Raji (cell line): ENCODE data around the gene ST3GAL6.

Source experiments
- POLR2A ChIP-seq: IDR thresholded peaks from 2 replicates; pipeline ENCODE4 v1.6.1; 2011; ENCODE audit warnings: low read depth, low read length, control low read depth; ENCODE audit not compliant: insufficient read depth

The ST3GAL6 gene

DNA sequence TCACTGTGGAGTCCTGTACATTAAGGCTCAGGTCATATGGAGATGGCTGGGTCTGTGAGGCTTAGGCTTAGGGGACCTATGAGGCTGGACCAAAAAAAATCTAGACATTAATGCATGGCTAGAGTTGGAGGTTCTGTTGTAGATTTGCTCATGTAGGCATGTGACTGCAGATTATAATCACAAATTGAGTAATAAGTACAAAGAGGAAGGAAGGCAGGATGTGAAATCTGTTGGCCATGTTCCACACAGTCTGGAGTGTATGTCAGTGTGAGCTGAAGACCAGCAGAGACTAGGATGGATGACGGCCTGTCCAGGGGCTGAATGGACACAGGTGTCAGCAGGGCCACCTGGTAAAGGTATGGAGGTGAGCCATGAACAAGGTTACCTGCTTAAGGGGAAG, at the start of gene ST3GAL6:
ST3GAL6 (plus strand) TSS at position 265 of the 400 bp plus-strand sequence. CDS start 5,101 bp downstream, outside the sequence.
- no peak for TF ChIP-seq POLR2A

DNA sequence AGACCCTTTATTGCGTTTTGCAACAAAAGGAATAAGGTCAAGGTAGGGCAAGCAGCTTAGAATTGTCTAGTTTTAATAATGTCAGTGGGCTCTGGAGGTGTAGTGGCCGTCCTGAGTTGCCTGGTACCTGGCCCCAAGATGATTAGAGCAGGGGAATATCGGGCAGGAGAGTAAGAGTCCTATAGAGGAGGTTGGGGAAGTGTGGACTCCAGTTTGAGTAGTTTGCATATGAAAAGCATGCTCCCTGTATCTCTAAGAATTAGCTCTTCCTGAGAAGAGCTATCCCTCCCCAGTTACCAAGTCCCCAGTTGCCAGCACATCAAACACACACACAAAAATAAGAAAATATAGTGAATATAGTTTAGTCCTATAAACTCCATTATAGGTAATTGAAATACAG, 49.2 kb upstream of the ST3GAL6 start:
- TF ChIP-seq POLR2A, result no peak

GRCh38 chr3:98717584-98717983, 45.6 kb upstream of the ST3GAL6 start:
- TF ChIP-seq POLR2A, result no peak

DNA sequence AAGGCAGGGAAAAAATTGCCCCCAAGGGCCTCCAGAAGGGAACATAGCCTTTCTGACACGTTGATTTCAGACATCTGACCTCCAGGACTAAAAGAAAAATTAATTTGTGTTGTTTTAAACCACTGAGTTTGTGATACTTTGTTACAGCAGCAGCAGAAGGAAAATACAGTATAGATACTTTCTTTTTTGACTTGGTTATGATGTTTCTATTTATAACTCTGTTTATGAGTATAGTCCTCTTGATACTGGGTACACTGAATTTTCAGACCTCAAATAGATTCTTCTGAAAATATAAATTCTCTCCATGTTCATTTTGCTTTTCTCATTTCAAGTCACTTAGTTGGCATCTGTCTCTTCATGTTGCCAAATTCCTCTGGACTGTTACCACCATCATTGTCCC, 44.4 kb upstream of the ST3GAL6 start:
- no peak for TF ChIP-seq POLR2A

DNA sequence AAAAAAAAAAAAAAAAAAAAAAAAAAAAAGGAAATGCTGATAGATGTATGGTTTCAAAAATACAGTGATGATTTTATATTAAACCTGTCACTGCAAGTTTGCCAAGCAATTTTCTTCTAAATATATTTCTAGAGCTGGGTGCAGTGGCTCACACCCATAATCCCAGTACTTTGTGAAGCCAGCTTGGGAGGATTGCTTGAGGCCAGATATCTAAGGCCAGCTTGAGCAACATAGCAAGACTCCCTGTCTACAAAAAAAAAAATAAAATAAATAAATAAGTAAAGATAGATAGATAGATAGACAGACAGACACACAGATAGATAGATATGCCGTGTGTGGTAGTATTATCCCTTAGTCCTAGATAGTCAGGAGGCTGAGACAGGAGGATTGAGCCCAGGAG, 41.4 kb upstream of the ST3GAL6 start:
- TF ChIP-seq POLR2A, result no peak

GRCh38 chr3:98722389-98722788, 40.8 kb upstream of the ST3GAL6 start:
- TF ChIP-seq POLR2A, result no peak

GRCh38 chr3:98725352-98725751, 37.8 kb upstream of the ST3GAL6 start:
- TF ChIP-seq POLR2A, result no peak

- TF ChIP-seq POLR2A, result no peak
These were observed 37.1 kb upstream of the ST3GAL6 start for GRCh38 chr3:98726084-98726483.

DNA sequence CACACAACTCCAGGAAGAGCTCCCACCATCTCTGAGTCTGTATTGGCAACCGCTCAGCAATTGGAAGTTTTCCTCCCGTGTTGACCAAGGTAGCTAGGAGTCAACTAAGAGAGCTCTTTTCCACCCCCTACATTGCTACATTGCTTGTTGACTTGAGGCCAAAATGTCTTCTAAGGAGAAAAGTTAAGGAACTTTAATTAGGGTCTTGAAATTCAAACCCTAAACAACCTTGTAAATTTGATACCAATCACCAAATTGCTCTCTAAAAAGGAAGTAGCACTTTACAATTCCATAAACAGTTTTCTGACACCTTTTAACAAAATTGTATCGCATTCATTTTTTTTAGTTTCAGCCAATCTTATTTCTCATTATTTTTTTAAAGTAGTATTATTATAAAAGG, 35.5 kb upstream of the ST3GAL6 start:
- no peak for TF ChIP-seq POLR2A

DNA sequence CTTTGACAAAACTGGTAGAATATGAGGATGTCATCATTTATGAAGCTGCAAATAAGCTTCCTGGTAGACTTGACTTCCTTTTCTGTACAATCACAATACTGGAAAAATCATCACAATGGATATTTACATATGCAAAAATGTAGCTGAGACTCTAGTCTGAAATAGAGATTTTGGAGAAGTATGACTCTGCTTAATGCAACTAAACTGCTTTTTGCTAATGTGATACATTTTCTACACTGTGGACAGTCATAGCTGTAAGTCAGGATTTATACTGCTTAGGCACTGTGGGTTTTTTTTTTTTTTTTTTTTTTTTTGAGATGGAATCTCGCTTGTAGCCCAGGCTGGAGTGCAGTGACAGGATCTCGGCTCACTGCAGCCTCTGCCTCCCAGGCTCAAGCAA, 34.5 kb upstream of the ST3GAL6 start:
- no peak for TF ChIP-seq POLR2A

DNA sequence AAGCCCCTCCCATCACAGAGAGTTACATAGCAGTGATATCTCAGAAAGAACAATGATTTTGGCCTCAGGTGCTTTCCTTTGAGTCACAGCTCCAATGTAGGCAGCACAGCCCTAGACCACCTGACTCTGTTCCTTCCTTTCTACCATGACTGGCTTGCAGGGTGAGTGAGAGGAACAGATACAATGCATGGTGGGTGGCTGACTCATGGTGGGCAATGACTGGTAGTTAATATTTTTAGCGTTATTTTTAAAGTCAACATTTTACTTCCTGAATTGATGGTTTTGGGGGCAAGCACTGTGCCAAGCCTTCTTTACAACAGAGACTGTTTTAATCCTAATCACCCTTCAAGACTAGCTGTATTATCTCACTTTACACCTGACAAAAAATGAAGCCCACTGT, 32.8 kb upstream of the ST3GAL6 start:
- no peak for TF ChIP-seq POLR2A

DNA sequence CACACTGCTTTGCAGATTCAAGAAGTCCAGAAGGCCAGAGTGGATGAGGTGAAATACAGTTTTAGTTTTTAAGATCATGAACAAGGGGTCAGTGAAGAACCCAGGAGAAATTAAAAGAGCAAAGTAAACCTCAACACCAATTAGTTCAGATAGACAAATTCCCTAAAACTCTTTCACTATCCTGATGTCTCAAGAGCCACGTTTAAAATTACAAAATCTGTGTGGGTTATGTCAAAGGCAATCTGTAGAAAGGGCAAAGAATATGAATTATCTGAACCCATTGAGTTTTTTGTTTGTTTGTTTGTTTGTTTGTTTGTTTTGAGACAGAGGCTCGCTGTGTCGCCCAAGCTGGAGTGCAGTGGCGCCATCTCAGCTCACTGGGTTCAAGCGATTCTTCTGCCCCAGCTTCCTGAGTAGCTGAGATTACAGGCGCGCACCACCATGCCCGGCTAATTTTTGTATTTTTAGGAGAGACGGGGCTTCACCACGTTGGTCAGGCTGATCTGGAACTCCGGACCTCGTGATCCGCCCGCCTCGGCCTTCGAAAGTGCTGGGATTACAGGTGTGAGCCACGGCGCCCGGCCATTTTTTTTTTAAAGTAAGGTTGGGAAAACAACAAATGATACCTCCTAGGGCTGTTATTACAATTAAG, 32.1 kb upstream of the ST3GAL6 start:
- no peak for TF ChIP-seq POLR2A

DNA sequence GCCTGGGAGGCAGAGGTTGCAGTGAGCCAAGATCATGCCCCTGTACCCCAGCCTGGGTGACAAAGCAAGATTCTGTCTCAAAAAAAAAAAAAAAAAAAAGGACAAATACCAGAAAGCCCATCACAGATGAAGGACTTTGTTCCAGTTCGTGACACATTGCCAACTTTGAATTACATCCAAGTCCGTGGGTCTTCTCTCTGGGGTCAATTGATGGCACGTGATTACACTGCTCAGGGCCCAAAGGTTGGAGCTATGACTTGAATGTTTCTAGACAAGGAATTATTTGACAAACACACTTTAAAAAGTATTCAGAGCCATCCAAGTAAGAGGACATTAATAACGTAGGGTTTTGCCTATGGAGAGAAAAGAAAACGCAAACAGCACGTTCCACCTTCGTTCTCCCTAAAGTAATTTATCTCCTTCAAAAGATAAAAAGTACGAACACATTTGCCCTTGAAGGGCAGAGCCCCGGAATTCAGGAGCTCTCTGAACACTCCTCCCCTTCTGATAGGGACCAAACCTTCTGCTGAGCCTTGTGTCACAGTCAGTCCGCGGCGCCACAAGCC, 31.3 kb upstream of the ST3GAL6 start:
- TF ChIP-seq POLR2A, result no peak

- no peak for TF ChIP-seq POLR2A
These were observed 30.7 kb upstream of the ST3GAL6 start for GRCh38 chr3:98732286-98733052.

DNA sequence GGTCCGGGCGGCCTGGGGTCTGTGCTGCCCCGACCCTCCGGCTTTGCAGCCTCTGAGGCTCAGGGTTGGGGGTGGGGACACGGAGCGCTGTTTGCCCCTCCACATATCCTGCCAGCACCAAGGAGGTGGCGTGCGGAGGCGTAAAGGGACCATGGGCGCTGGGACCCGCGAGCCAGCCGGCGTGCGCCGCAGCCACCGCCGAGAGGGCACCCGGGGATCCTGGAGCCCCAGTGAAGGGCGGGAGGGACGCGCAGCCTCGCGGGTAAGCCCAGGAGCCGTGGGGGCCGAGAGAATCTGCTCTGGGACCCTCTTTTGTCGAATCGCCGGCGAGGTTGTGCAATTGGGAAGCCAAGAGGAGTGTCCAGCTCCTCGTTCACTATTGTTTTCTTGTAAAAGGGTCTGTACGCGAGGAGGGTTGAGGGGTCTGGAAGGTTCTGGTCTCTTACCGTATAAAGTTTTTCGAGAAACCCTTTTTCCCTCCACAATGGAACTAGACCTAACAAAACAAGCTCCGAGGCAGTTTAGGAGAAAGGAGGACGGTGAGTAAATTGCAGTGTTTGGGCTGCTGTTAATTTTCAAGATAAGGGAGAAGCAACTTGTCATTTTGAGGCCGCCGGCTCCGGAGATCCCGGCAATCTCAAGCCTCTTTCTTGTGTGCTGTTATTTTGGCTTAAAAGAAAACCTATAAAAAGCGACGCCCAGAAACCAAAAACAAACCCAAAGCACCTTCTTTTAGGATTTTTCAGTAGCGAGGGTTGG, 29.9 kb upstream of the ST3GAL6 start:
- TF ChIP-seq POLR2A, result no peak
